Bronchial epithelial cell (primary cell): ENCODE results near the gene ACP6. TPM values are rescaled to one million over a fixed set of nuclear protein-coding genes. Genes with fewer than 3 reads are reported as not detected.

ENCODE experiments used
- DNase-seq: peaks from one replicate; pipeline ENCODE4 v3.0.0-alpha.2; 2010; ENCODE audit warnings: low read depth
- FAIRE-seq: peaks from 2 replicates; lab custom pipeline; 2011; peaks lifted over from hg19 to GRCh38; lab: Jason Lieb, UNC
- H3K27me3 ChIP-seq: 2 replicates; pipeline ENCODE4 v1.5.1; 2011; ENCODE audit warnings: low read length; ENCODE audit not compliant: control insufficient read depth, insufficient read depth
- H3K36me3 ChIP-seq: 2 replicates; pipeline ENCODE4 v1.5.1; 2011; ENCODE audit warnings: low read length; ENCODE audit not compliant: control insufficient read depth, insufficient read depth
- H3K4me3 ChIP-seq: 2 replicates; pipeline ENCODE4 v1.5.1; 2011; ENCODE audit warnings: mild to moderate bottlenecking, low read depth, low read length, control low read depth
- total RNA-seq: library from RNA; depleted of rRNA; stranded (reverse); fragments of >200 nt; gene quantifications from 2 replicates; pipeline ENCODE4 v1.2.1, GENCODE V29; 2014
- TF ChIP-seq, protein P1 (sequence below): IDR thresholded peaks from 2 replicates; pipeline ENCODE4 v1.5.1; 2011; ENCODE audit warnings: mild to moderate bottlenecking, moderate library complexity, low read length, control low read depth, inconsistent platforms; ENCODE audit not compliant: insufficient read depth, severe bottlenecking

Gene ACP6
- total RNA-seq, 1 donor from 2014 or later: 6.6 TPM

DNA sequence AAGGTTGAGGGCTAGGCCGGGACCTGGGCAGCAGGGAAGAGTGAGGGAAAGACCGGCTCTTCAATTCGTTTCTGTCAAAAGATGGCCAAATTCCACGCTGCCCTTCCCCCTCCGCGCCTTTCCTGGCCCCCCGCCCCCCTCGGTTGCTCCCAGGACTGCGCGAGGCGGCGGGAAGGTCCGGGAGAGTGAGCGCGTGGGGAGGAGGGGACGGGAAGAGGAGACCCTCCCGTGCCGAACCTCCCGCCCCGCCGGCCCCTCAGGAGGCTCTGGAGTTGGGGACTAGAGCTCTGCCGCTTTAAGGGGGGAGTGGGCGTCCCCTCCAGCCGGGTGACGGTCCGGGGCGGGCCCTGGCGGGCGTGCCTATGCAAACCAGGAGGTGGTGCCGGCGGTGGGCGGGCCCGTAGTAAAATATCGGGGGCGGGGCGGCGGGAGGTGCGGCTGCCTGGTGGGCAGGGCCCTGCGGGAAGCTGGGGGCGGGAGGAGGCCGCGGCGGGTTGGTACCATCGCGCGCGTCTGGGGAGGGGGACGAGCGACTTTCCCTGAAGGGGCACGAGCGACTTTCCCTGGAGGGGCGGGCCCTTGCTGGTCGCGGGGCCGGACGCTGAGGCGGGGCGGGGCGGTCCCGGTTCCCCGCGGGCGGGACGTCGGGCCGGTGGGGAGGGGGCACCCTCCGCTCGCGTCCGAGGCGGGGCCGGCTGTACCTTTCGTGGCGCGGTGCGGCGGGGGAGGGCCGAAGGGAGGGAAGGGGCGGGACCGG, 70.8 kb downstream of the ACP6 start:
- TF ChIP-seq, protein P1, sequence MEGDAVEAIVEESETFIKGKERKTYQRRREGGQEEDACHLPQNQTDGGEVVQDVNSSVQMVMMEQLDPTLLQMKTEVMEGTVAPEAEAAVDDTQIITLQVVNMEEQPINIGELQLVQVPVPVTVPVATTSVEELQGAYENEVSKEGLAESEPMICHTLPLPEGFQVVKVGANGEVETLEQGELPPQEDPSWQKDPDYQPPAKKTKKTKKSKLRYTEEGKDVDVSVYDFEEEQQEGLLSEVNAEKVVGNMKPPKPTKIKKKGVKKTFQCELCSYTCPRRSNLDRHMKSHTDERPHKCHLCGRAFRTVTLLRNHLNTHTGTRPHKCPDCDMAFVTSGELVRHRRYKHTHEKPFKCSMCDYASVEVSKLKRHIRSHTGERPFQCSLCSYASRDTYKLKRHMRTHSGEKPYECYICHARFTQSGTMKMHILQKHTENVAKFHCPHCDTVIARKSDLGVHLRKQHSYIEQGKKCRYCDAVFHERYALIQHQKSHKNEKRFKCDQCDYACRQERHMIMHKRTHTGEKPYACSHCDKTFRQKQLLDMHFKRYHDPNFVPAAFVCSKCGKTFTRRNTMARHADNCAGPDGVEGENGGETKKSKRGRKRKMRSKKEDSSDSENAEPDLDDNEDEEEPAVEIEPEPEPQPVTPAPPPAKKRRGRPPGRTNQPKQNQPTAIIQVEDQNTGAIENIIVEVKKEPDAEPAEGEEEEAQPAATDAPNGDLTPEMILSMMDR: no peak
- Histone ChIP-seq H3K36me3 (no peaks in the 10 kb centered on the region), H3K27me3 (peaks cover 2% of the 10 kb centered on the region), H3K4me3 (peak overlapping the region; percentile 69)
- DNase-seq (peak; percentile 72), FAIRE-seq (no peak)

DNA sequence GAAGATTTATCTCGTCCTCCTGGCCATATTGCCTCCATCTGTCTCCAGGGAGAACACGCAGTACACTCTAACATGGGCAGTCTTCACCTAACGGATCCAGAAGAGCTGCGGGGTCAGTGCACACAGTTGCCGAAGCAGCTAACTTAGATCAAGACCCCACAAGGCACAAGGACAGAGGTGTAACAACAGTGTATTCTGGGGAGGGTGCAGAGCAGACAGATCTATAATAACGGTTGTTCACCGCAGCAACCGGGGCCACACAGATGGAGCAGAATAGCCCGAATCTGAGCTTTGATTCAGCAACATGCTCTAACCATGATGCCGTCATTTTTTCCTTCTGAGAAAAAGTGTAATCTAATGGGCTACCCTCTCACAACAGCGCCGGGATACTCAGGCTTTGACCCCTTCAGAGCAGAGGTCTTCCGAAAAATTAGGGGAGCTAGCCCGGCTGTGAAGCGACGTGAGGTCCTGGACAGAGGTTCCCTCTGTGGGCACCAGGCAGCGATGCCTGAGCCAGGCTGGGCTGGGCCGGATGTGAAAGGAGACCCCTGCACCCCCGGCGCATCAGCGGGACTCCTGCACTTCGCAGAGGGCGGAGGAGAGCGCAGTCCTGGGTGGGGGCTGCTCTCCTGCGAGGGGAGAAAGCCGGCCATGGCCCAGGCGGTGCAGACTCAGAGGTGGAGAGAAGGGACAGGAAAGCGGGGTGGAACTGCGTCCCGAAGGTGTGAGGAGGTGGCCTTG, 71.5 kb downstream of the ACP6 start:
- FAIRE-seq: no peak

DNA sequence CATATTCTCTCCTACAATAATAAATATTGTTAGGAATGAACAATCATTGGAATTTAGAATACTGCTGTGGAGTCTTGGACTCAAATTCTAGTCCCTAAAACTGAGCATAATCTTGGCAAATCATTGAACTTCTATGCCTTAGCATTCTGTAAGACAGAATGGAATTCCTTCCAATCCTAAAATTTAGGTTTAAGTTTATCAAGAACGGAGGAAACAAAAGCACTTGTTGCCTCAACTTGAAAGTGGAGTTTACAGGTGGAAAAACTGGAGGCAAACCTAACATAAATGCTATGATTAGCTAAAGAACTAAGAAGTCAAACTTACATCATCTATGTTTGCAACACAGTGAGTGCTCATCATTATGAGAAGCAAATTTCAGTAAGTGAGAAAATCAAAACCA, 73.3 kb downstream of the ACP6 start:
- no peaks in the 10 kb centered on the region for H3K36me3 ChIP-seq
- TF ChIP-seq, protein P1: no peak
- no peak for FAIRE-seq
- peaks cover 2% of the 10 kb centered on the region for H3K27me3 ChIP-seq
- no peak for DNase-seq
- H3K4me3 ChIP-seq: no peak overlapping the region

More for the DNA sequence above, 71.5 kb downstream of the ACP6 start:
- Histone ChIP-seq H3K4me3 (peak overlapping the region; percentile 69), H3K27me3 (peaks cover 2% of the 10 kb centered on the region), H3K36me3 (no peaks in the 10 kb centered on the region)
- TF ChIP-seq, protein P1: no peak
- no peak for DNase-seq

Other genes with a start within 250 kb of the ACP6 start
- 1.8 TPM in 2 replicates for gene BCL9, start 129.0 kb downstream of the ACP6 start, total RNA-seq
- 0.13 TPM in 1 of 2 replicates, not detected in the other for gene GJA5, start 90.1 kb upstream of the ACP6 start, total RNA-seq
- not detected in 2 replicates for gene GJA8, start 232.3 kb upstream of the ACP6 start, total RNA-seq